MM.1S (cell line): ENCODE results near the gene BCL11A.

Experiments
- DNase-seq: peaks from one replicate; pipeline ENCODE4 v3.0.0-alpha.2; 2015
- H2AFZ ChIP-seq: fragments of 300-600 bp; sonication (generic); 2 replicates; pipeline ENCODE4 v1.6.0; 2016; ENCODE audit warnings: antibody characterized with exemption, low read length
- H3F3A ChIP-seq: fragments of 300-600 bp; sonication (generic); 2 replicates; pipeline ENCODE4 v1.6.1; 2016; ENCODE audit warnings: mild to moderate bottlenecking, antibody characterized with exemption, low read length, moderate library complexity, mixed read lengths; ENCODE audit not compliant: insufficient read depth
- H3K27ac ChIP-seq: fragments of 300-600 bp; sonication (generic); 2 replicates; pipeline ENCODE4 v1.5.1; 2016; ENCODE audit warnings: mild to moderate bottlenecking, low read length
- H3K27me3 ChIP-seq: fragments of 300-600 bp; sonication (generic); replicated peaks from 2 replicates; pipeline ENCODE4 v1.6.0; 2016; ENCODE audit warnings: low read length; ENCODE audit not compliant: insufficient read depth
- H3K36me3 ChIP-seq: fragments of 300-600 bp; sonication (generic); replicated peaks from 2 replicates; pipeline ENCODE4 v1.6.1; 2016; ENCODE audit warnings: mild to moderate bottlenecking, low read length, mixed read lengths; ENCODE audit not compliant: insufficient read depth
- H3K4me1 ChIP-seq: fragments of 300-600 bp; sonication (generic); 2 replicates; pipeline ENCODE4 v1.6.1; 2016; ENCODE audit warnings: low read length, mixed read lengths
- H3K4me2 ChIP-seq: fragments of 300-600 bp; sonication (generic); 2 replicates; pipeline ENCODE4 v1.6.0; 2016; ENCODE audit warnings: low read depth, low read length
- H3K4me3 ChIP-seq: fragments of 300-600 bp; sonication (generic); 2 replicates; pipeline ENCODE4 v1.5.1; 2016; ENCODE audit warnings: low read length, mixed read lengths
- H3K79me2 ChIP-seq: fragments of 300-600 bp; sonication (generic); 2 replicates; pipeline ENCODE4 v1.6.1; 2016; ENCODE audit warnings: mixed run types, low read length, mixed read lengths
- H3K9ac ChIP-seq: fragments of 300-600 bp; sonication (generic); 2 replicates; pipeline ENCODE4 v1.6.1; 2016; ENCODE audit warnings: low read length, mixed read lengths
- H3K9me2 ChIP-seq: fragments of 300-600 bp; sonication (generic); replicated peaks from 2 replicates; pipeline ENCODE4 v1.6.1; 2016; ENCODE audit warnings: mild to moderate bottlenecking, low read length, mixed read lengths; ENCODE audit not compliant: insufficient read depth
- H3K9me3 ChIP-seq: fragments of 300-600 bp; sonication (generic); replicated peaks from 2 replicates; pipeline ENCODE4 v1.6.1; 2016; ENCODE audit warnings: mild to moderate bottlenecking, low read length, mixed read lengths; ENCODE audit not compliant: insufficient read depth
- H4K20me1 ChIP-seq: fragments of 300-600 bp; sonication (generic); 2 replicates; pipeline ENCODE4 v1.6.1; 2016; ENCODE audit warnings: mild to moderate bottlenecking, low read length, moderate library complexity, mixed read lengths; ENCODE audit not compliant: insufficient read depth
- EZH2 ChIP-seq: fragments of 300-600 bp; sonication (generic); optimal IDR thresholded peaks from 2 replicates; pipeline ENCODE3; 2017; ENCODE audit warnings: low read depth, mild to moderate bottlenecking, antibody characterized with exemption, low read length, mixed read lengths
- EZH2phosphoT487 ChIP-seq: fragments of 300-600 bp; sonication (generic); IDR thresholded peaks from 2 replicates; pipeline ENCODE4 v1.6.1; 2018; ENCODE audit warnings: antibody characterized with exemption, low read length
- TF ChIP-seq, protein P1 (sequence below): fragments of 300-600 bp; sonication (generic); IDR thresholded peaks from 2 replicates; pipeline ENCODE4 v1.5.1; 2016; ENCODE audit warnings: antibody characterized with exemption, low read length, mixed read lengths

Gene BCL11A

DNA sequence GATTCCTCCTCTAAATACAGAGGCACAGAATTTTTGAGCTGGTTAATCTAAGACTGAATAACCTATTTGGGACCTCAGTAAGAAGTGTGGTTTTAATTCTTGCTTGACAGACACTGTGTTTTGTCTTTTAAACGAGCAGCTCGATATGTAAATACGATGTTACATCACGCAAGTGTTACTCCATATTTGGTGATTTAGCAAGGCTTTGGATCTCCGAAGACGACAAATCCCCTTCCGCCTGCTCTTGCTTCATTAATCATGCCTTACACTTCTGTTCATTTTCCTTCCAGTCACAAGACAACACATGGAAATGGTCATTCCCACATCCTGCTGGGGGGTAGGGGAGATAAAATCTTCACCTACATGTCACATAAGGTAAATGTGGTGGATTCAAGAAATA lies 9.4 kb downstream of the BCL11A start:
- Histone ChIP-seq H3K4me2 (no peak overlapping the region), H3K9me3 (no peaks in the 10 kb centered on the region), H4K20me1 (no peaks in the 10 kb centered on the region), H3K27ac (no peak overlapping the region), H3K9me2 (no peaks in the 10 kb centered on the region), H3K27me3 (no peaks in the 10 kb centered on the region), H3K4me1 (0 out of 2 replicates have a peak, but pooled peaks cover 7% of the 10 kb centered on the region), H3F3A (no peaks in the 10 kb centered on the region), H2AFZ (no peak overlapping the region), H3K9ac (no peak overlapping the region), H3K79me2 (0 out of 2 replicates have a peak, but pooled peaks cover 8% of the 10 kb centered on the region), H3K4me3 (no peak overlapping the region), H3K36me3 (no peaks in the 10 kb centered on the region)
- DNase-seq, result no peak
- TF ChIP-seq EZH2phosphoT487, result no peak
- no peak for TF ChIP-seq EZH2
- TF ChIP-seq, protein P1, sequence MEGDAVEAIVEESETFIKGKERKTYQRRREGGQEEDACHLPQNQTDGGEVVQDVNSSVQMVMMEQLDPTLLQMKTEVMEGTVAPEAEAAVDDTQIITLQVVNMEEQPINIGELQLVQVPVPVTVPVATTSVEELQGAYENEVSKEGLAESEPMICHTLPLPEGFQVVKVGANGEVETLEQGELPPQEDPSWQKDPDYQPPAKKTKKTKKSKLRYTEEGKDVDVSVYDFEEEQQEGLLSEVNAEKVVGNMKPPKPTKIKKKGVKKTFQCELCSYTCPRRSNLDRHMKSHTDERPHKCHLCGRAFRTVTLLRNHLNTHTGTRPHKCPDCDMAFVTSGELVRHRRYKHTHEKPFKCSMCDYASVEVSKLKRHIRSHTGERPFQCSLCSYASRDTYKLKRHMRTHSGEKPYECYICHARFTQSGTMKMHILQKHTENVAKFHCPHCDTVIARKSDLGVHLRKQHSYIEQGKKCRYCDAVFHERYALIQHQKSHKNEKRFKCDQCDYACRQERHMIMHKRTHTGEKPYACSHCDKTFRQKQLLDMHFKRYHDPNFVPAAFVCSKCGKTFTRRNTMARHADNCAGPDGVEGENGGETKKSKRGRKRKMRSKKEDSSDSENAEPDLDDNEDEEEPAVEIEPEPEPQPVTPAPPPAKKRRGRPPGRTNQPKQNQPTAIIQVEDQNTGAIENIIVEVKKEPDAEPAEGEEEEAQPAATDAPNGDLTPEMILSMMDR, result no peak

DNA sequence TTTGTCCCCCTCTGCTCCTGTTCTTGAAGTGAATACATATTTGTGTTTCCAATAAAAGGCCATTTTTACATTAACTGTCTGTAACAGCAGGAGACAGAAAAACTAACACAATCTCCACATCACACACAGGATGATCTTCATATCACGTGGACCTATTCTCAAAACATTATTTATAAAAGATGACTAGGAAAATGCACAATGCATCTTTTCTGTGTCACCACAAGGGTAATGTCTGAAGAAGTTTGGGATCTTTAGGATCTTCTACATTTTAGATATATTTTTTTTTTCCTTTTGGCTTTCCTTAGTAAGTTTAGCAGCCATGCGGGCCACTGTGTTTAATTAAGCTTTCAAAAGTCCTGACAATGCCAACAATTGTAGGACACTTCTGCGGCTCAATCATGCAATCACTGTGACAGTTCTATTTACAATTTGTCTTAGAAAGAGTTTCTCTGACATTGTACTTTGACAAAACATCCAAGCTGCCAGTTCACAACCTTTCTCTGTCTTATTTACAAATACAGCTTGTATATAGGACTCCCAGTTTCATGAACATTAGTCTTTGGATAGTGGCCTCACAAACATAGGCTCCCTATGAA lies 12.3 kb downstream of the BCL11A start:
- Histone ChIP-seq H3F3A (no peaks in the 10 kb centered on the region), H4K20me1 (no peaks in the 10 kb centered on the region), H2AFZ (no peak overlapping the region), H3K9me3 (no peaks in the 10 kb centered on the region), H3K79me2 (no peaks in the 10 kb centered on the region), H3K9me2 (no peaks in the 10 kb centered on the region), H3K4me2 (no peak overlapping the region), H3K36me3 (no peaks in the 10 kb centered on the region), H3K27me3 (no peaks in the 10 kb centered on the region), H3K4me1 (0 out of 2 replicates have a peak, but pooled peaks cover 4% of the 10 kb centered on the region), H3K9ac (no peak overlapping the region), H3K4me3 (no peak overlapping the region), H3K27ac (no peak overlapping the region)
- no peak for DNase-seq
- TF ChIP-seq, protein P1, result no peak
- TF ChIP-seq EZH2phosphoT487, result no peak
- no peak for TF ChIP-seq EZH2

DNA sequence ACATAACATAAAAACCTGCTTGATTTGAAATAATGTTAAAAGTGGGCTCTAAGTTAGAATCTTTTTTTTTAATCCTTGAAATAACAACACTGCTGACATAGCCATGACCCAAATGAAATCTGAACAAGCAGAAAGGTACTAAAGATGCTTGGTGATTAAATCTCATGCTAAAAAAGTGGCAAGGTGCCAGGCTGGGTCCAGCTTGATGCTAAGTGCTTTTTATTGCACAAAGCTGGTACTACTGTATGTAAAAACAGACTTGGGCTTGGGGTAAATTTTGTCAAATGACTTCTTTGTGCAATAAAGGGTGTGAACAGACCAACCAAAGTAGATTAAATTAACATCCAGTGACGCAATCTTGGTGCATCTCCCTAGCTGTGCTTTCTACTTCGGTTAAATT lies 13.4 kb downstream of the BCL11A start:
- no peak overlapping the region for H3K4me2 ChIP-seq
- H3K9ac ChIP-seq, result no peak overlapping the region
- H4K20me1 ChIP-seq, result no peaks in the 10 kb centered on the region
- H3K27me3 ChIP-seq, result no peaks in the 10 kb centered on the region
- 0 out of 2 replicates have a peak, but pooled peaks cover 1% of the 10 kb centered on the region for H3K4me1 ChIP-seq
- no peak overlapping the region for H3K4me3 ChIP-seq
- H3F3A ChIP-seq, result no peaks in the 10 kb centered on the region
- TF ChIP-seq, protein P1, result no peak
- TF ChIP-seq EZH2phosphoT487 (no peak), EZH2 (no peak)
- no peak for DNase-seq
- no peak overlapping the region for H2AFZ ChIP-seq
- no peaks in the 10 kb centered on the region for H3K79me2 ChIP-seq
- H3K27ac ChIP-seq, result no peak overlapping the region
- no peaks in the 10 kb centered on the region for H3K36me3 ChIP-seq
- H3K9me3 ChIP-seq, result no peaks in the 10 kb centered on the region
- no peaks in the 10 kb centered on the region for H3K9me2 ChIP-seq
